Urothelium cell line (cell line): Measurements from ENCODE around the gene ADAMTS4.
A peak's percentile ranks its signal among the peaks of the same experiment; 100 is the strongest.

Experiments
- DNase-seq: peaks from one replicate; pipeline ENCODE4 v3.0.0; 2011; ENCODE audit warnings: low spot score, mixed read lengths
- FAIRE-seq: peaks from 2 replicates; lab custom pipeline; 2011; peaks lifted over from hg19 to GRCh38; lab: Jason Lieb, UNC

Gene ADAMTS4

DNA sequence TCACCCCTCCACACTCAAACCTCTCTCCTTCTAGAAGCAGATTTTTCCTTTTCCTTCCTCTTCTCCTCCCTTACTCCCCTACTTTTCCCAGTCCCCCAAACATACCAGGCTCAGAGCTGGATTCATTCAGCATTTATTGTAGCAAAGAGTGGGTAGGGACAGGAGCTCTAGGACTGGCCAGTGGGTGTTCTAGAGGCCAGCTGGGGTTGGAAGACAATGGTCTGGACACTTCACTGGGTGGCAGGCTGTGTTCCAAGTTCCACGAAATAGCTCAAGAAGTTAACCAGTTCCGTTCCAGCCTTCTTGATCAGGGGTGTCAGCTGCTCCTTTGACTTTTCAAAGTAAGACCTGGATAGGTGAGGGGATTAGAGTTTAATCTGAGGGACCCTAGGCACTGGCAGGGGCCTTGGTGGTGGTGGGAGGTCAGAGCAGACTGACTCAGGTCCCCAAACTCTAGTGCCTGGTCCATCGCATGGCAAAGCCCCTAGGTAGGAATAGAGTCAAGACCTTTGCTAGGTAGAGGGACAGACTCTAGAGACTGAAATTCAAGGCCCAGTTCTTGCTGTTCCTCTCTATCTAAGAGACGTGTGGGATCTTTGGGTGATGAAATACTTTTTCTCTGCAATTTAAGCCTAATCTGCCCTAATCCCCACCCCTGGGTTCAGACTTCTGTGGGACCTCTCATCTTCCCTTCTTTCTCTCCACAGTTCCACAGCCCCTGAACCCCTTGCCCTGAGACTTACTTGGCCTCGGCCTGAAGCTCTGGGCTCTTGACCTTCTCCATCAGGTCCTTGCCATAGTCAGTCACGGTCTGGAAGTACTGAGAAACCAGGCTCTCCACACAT lies 23.5 kb upstream of the ADAMTS4 start:
- DNase-seq (no peak), FAIRE-seq (no peak)

DNA sequence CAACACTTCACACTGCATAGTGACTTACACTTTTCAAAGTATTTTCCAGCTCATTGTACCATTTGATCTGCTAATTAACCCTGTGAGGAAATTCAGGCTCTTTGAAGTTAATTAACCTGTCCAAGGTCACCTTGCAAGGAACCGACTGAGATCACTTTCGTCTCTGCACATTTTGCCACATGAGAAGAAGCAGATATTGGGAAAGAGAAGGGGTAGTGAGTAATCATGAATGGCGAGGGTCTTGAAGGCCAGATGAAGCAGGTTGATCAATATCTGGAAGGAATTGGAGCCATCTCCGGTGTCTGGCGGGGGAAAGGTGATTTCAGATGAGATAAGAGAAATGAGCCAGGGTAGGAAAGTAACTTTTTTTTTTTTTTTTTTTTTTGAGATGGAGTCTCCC lies 21.1 kb upstream of the ADAMTS4 start:
- DNase-seq, result no peak
- no peak for FAIRE-seq

DNA sequence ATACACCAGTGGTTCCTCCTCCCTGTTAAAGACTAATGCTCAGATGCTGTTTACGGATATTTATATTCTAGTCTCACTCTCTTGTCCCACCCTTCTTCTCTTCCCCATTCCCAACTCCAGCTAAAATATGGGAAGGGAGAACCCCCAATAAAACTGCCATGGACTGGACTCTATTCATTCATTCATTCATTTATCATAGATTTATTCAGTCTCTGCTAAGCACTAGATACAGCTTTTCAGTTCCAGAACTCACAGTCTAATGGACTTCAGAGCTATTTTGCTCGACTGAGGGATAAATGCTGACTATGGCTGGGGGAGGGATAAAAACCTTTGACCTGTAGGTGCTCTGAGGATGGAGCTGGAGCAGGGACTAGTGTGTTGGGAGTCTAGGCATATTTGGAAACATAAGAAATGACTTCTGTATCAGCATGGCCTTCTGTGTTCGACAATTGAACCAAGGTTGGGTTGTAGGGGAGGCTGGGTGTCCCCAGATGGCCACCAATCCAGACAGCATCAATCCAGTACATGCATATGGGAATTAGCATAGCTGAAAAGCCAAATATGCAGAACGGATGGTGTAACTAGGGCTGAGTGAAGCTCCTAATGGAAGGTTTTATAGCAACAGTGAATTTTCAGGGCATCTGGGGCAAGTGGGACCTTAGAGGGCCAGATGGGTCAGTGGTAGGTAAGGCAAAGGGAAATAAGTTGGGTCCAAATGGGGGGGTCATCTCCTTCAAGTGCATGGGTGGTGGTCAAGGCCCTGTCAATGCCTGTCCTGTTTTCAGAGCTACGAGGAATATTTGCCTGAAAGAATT lies 20.4 kb upstream of the ADAMTS4 start:
- DNase-seq (no peak), FAIRE-seq (no peak)

DNA sequence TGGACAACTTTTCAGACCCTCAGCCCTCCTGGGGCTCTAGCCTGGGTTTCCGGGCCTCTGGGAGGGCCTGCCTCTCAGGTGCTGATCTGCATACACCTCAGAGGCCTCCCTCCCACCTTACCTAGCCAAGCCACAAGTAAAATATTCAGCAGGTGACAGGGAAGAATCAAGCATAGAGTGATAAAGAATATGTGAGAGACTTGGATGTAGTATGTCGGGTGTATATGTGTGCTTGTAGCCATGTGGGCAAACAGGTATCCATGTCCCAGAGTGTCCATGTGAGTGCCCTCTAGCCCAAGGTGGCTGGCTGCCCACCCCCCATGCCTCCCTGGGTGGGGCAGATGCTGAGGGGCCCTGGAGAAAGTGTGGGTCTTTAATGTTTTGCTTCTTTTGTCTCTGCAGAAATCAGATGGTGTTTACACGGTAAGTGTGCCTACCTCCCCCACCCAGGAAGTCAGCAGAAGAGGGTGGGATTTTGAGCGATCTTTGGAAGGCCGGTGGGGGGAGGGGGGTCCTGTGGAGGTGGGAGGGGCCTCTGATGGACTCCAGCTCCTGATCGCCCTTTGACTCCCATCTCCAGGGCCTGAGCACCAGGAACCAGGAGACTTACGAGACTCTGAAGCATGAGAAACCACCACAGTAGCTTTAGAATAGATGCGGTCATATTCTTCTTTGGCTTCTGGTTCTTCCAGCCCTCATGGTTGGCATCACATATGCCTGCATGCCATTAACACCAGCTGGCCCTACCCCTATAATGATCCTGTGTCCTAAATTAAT lies 19.6 kb upstream of the ADAMTS4 start:
- no peak for DNase-seq
- no peak for FAIRE-seq

DNA sequence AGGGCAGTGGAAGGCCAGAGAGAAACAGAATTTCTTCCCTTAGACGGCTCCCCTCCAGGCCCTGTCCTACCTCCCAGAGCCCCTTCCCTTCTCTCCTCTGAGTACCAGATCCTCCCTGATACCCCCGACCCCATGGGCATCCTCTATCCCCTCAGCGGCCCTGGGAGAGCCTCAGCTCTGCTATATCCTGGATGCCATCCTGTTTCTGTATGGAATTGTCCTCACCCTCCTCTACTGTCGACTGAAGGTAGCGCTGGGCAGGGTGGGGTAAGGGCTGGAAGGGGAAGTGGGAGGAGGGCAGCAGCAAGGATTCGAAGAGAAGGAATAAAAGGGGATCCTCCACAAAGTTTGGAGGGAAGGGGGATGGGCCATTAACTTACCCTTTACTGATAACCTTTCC lies 19.0 kb upstream of the ADAMTS4 start:
- no peak for FAIRE-seq
- no peak for DNase-seq

DNA sequence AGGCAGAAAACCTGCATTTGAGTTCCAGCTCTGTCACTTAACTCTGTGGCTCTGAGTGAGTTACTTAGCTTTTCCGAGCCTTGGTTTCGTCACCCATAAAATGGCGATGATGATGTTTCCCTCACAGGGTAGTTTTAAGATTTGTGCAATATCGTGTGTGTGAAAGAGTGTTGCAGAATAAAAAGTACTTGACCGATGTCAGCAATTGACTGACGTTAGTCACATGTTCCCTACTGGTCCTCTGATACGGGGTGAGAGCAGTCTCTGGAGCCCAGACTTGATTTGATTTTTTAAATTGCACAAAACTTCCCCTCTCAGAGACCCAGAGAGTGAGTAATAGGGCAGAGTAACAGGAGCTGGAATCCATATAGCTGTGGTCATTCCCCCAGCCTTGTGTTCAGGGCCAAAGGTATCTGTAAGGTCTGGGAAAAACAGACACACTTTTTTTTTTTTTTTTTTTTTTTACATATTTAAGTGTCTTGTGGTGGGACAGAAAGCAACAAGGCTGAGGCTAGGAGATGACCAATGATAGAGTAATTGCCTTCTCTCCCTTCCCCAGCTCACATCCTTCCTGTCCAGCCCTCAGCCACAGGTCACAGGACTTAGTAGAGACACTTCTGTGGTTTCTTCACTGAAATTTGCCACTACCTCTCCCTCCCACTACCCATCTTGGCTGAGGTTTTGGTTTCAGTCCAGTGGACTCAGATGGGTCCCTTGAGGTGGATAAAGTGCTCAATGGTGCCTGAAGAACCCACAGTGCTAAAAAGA lies 18.3 kb upstream of the ADAMTS4 start:
- FAIRE-seq (no peak), DNase-seq (no peak)

DNA sequence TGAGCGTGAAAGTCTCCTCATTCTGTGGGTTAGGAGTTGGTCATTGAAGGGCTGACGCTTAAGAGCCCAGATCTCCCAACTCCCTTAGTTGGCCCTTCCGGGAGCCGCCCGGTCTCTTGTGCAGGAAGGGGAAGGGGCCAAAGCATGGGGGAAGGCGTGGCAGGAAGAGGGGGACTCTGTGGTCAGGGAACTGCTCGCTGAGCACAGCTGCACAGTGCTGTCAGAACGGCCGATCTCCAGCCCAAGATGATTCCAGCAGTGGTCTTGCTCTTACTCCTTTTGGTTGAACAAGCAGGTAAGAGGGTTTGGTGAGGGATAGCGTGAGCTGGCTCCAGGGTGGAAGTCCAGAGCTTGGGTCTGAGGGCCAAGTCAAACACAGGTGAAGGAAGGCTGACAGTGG lies 16.2 kb upstream of the ADAMTS4 start, which contains the start of gene FCER1G:
Gene FCER1G, plus strand, starts transcription at position 220 of the 400 bp plus-strand sequence. Its CDS starts 27 bp downstream, at position 247.
- FAIRE-seq (no peak), DNase-seq (no peak)

DNA sequence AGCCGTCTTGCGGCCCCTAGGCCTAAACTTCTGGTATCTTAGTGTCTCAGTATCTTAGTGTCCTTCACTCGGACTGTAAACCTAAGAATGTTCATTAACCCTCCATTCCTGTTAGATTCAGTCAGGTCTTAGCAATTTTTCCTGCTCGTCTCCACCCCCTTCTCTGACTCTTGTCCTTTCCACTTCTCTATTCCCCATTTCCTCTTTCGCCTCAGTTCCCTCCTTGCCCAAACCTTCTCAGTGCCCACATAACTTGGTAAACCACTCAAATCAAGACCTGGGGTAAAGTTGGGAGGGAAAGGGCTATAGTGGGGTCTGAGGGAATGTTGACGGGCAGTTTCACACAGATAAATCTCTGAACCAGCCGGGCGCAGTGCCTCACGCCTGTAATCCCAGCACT lies 15.5 kb upstream of the ADAMTS4 start:
- FAIRE-seq, result no peak
- DNase-seq, result no peak

DNA sequence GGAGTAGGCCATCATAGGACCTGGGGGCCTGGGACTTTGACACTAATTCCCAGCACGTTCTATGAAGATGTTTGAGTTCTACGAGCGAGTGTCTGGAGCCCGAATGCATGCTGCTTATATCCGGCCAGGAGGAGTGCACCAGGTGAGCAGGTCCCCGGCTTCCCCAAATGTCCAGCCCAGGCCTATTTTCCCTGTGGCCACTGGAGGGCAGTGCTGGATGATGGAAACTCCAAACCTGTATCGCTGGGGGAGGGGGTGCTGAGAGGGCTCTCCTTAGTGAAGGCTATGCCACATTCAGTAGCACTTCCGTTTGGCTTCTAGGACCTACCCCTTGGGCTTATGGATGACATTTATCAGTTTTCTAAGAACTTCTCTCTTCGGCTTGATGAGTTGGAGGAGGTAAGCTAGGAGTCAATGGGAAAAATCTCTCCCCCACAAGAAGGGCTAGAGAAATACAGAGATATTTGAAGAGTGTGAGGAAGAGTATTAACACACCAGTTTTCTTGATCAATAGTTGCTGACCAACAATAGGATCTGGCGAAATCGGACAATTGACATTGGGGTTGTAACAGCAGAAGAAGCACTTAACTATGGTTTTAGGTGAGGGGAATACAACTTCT lies 11.0 kb upstream of the ADAMTS4 start:
- peak; percentile 85 for DNase-seq
- no peak for FAIRE-seq

DNA sequence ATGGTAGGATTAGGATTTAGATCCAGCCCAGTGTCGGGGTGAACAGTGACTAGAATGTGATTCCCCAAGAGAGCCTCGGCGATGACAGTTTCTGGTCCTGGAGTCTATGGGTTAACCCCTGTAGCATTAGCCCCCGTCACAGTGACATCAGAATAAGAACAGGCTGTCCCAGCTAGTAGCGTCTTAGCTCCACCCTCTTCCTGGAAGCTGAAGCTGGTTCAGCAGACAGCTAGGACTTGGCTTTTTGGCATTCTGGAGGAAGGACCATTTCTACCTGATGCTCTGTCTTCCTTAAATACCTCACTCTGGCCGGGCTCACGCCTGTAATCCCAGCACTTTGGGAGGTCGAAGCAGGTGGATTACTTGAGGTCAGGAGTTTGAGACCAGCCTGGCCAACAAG lies 8.3 kb upstream of the ADAMTS4 start:
- no peak for FAIRE-seq
- DNase-seq, result no peak

DNA sequence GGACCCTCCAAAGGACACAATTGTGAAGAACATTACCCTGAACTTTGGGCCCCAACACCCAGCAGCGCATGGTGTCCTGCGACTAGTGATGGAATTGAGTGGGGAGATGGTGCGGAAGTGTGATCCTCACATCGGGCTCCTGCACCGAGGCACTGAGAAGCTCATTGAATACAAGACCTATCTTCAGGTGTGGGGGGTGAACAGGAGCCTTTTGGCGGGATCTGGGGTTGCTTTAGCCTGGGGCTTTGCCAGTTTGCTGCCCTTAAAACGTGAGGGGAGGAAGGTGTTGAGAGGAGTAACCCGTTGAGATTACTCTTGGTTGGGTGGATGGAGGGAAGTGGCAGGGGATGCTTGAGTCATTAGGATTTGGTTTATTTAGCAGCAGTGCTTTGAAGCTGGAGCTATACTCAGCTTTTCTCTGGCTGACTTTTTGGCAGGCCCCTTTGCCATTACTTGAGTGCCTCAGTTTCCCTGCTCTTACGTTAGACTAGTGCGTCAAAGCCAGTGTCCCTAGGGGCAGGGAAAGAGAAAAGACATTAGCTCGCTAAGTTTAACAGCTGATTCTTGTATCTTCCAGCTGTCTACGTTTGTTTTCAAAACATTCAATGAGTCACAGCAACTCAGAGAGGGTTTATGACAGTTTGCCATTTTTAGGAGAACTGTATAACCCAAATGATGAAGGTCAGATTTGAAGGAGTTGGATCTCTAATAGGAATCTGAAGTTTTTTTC lies 7.7 kb upstream of the ADAMTS4 start:
- no peak for FAIRE-seq
- DNase-seq, result no peak

DNA sequence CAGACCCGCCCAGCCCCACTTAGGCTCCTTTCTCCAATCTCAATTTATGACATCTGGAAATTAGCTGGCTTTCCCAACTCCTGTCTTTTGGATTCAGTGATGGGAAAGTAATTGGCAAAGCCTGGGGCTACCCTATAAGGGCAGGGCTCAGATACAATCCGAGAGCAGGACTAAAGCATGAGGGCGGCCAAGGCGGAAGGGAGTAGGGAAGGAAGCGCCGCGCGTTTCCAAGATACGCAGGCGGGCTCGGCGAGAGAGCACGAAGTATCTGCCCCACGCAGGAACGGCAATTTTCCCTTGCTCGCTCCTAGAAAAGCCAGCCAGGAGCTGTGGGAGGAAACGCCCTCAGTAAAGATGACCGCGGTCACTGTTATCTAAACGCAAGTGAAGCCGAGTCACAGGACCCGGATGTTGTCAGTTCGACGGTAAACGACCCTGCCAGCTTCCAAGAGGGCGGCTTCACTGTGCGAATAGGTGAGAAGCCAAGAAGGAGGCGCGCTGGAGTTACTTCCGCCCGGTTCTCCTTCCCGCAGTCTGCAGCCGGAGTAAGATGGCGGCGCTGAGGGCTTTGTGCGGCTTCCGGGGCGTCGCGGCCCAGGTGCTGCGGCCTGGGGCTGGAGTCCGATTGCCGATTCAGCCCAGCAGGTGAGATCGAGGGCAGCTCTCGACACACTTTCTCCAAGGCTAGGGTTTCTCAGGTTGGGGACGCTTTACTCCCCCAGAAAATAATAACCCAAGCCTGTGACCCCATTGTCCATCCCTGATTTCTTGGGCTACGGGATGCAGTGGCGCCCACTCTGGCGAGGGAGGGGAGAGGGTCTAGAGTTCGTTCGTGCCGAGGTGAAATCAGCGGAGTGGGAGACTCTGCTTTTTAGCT lies 3.2 kb upstream of the ADAMTS4 start, which contains the start of gene NDUFS2:
Gene NDUFS2, plus strand, starts transcription at position 532 of the 877 bp plus-strand sequence. Its CDS starts 19 bp downstream, at position 551.
- DNase-seq (peak; percentile 96), FAIRE-seq (no peak)

DNA sequence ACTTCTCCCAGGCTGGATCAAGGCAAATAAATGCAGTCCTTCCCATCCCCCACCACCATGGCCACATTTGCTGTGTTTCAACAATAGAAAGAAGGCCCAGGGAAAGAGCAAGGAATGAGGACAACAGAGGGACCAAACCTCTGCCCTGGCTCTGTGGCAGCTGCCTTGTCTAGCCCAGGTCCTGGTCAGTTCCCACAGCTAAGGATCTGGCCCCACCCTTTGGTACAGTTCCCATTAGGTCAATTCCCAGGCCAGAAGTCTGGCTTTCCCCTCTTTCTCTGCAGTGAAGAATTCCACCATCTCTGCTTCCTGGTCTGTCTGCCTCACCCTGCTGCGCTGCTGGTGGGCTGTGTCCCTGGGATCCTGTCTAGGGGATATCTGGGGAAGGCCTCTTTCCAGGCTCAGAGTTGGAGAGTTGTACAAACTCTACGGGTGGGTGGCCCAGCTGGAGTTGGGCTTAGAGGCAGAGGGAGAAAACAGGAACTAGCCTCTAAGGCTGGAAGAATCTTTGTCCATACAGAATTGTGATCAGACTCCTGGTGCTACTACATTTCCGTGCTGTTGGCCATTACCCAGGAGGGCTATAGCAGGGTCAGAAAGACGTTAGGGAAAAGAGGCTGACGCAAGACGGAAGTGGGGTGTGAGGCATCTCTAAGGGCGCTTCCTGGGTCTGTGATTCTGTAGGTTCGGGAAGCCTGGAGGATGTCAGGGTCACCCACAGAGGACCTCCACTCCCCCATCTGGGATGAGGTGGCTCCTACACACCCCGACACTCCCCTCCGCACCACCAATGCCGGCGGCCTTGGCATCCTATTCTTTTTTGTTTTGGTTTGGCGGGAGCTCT lies 2.4 kb upstream of the ADAMTS4 start:
- FAIRE-seq, result no peak

DNA sequence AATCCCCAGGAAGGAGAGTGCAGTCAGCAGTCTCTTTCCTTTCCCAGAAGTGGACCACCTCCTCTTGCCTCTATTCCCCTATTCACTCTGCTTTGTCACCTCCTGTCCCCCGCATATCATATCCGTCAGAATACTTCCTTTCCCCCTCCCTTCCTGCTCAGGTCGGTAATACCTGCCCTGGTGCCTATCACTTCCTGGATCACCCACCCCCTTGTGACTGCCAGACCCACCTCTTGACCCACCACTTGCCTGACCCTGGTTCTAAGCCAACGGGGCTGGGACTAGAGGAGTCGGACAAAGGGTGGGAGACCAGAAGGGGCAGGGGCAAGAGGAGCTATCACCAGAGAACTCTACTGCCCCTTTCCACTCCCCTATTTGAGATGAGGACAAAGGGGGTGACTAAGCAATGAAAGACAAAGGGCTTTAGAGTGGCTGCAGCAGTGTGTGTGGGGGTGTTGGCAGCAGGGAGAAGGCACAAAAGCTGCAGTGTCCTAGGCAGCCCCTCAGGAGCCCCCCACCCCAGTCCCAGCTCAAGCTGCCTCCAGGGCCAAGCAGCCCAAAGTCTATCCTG lies 1.7 kb upstream of the ADAMTS4 start:
- DNase-seq (no peak), FAIRE-seq (no peak)

More for the DNA sequence above, 2.4 kb upstream of the ADAMTS4 start:
- DNase-seq, result no peak

DNA sequence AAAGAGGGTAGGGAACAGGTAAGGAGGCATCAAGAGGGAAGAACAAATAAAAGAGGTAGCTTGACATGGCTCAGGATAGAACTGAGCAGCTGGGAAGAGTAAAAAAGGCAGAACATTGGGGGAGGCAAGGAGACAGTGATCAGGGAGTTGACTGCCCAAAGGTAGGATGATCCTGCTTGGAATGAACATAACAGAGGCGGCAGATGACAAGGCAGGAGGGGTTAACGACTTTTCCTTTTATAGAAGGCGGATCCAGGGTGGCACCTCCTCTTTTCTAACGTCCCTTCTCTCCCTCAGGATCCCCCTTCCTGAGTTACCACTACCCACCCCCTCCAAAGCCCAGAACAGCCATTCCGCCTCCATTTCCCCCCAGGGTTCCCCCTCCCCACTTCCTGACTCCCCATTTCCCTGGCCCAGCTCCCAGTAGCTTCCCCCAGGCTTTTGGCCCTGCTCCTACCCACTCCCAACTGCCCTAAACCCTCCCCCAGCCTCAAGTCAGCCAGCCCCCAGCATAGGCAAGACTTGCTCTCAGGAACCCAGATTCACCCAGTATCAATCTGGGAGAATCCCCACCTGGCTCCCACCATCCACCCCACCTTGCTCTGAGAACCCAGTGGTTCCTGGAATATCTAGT lies 769 bp upstream of the ADAMTS4 start:
- FAIRE-seq, result no peak
- DNase-seq, result no peak

DNA sequence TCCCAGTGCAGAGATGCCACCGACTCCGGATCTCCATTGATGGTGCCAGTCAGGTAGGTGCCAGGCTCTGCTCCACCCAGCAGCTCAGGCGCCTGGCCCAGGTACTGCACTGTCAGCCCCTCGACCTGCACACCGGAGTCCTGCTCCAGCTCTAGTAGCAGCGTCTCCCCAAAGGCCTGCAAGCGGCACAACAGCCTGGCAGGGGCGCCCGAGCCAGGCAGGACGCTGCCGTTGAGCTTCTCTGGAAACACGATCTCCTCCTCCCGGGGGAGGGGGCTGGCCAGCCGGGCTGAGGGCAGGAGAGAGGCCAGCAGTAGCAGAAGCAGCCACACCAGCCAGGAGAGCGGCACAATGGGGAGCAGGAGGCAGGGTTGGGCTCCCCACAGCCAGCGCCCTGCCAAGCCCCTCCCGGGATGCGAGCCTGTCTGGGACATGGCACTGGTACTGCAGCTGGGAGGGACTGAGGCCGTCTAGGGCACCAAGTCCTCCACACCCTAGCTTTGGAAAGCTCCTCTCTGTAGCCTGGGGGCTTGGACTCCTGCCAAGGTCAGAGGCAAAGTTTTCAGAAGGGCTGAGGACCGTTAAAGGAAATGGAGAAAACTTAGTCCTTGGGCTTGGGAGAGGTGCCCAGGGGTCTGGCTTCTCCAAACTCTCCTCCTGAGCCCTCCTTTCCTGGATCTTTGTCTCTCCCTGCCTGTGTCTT lies 509 bp downstream of the ADAMTS4 start:
- FAIRE-seq (no peak), DNase-seq (no peak)
